K562 (cell line): ENCODE measurements around the gene HRAS. TPM values are rescaled to one million over a fixed set of nuclear protein-coding genes. Genes with fewer than 3 reads are reported as not detected.
A peak's percentile ranks its signal among the peaks of the same experiment; 100 is the strongest.

Experiments
- BCOR ChIP-seq: fragments of 450-650 bp; IDR thresholded peaks from 2 replicates; pipeline ENCODE4 v1.6.1; 2016
- DMBX1 ChIP-seq: fragments of 250-450 bp; sonication (Bioruptor Pico); IDR thresholded peaks from 2 replicates; pipeline ENCODE4 v1.8.0; 2022; ENCODE audit warnings: inconsistent platforms, mild to moderate bottlenecking, moderate library complexity, borderline replicate concordance
- FOXP1 ChIP-seq: sonication (generic); formaldehyde crosslinking; IDR thresholded peaks from 2 replicates; pipeline ENCODE4 v1.8.0; 2022; ENCODE audit warnings: mild to moderate bottlenecking, missing genetic modification reagents
- HDAC8 ChIP-seq: fragments of 450-650 bp; IDR thresholded peaks from 2 replicates; pipeline ENCODE4 v1.6.1; 2016; ENCODE audit warnings: mild to moderate bottlenecking, missing genetic modification characterization, moderate library complexity, missing compliant biosample characterization
- HNRNPLL ChIP-seq: fragments of 200-400 bp; formaldehyde crosslinking; IDR thresholded peaks from 2 replicates; pipeline ENCODE4 v1.6.1; 2017; ENCODE audit warnings: low read length, low read depth, mild to moderate bottlenecking; ENCODE audit not compliant: poor library complexity, severe bottlenecking
- L3MBTL2 ChIP-seq: fragments of 450-650 bp; IDR thresholded peaks from 2 replicates; pipeline ENCODE4 v1.6.1; 2016; ENCODE audit warnings: mild to moderate bottlenecking, moderate library complexity
- MTA3 ChIP-seq: fragments of 450-650 bp; formaldehyde crosslinking; IDR thresholded peaks from 2 replicates; pipeline ENCODE4 v1.6.1; 2017; ENCODE audit warnings: mild to moderate bottlenecking, borderline replicate concordance
- MTF1 ChIP-seq: fragments of 250-450 bp; sonication (Bioruptor Pico); IDR thresholded peaks from 2 replicates; pipeline ENCODE4 v1.9.0; 2021; ENCODE audit warnings: moderate library complexity, mild to moderate bottlenecking, inconsistent platforms, borderline replicate concordance
- POLR2AphosphoS2 ChIP-seq: IDR thresholded peaks from 2 replicates; pipeline ENCODE4 v1.6.1; 2012; ENCODE audit warnings: low read length, improper control_type of control experiment
- SRSF3 ChIP-seq: fragments of 200-400 bp; formaldehyde crosslinking; IDR thresholded peaks from 2 replicates; pipeline ENCODE4 v1.6.1; 2016; ENCODE audit warnings: mild to moderate bottlenecking, low read length, moderate library complexity; ENCODE audit not compliant: insufficient read depth
- STAT5A ChIP-seq: IDR thresholded peaks from 2 replicates; pipeline ENCODE4 v1.6.1; 2012; ENCODE audit warnings: low read length, inconsistent platforms, borderline replicate concordance
- U2AF2 ChIP-seq: fragments of 200-400 bp; formaldehyde crosslinking; optimal IDR thresholded peaks from 2 replicates; pipeline ENCODE3; 2017; ENCODE audit warnings: low read depth, mild to moderate bottlenecking, low read length
- ZNF212 ChIP-seq: fragments of 450-650 bp; formaldehyde crosslinking; IDR thresholded peaks from 2 replicates; pipeline ENCODE4 v1.4.0; 2020; ENCODE audit warnings: mild to moderate bottlenecking
- ZNF431 ChIP-seq: sonication (generic); formaldehyde crosslinking; IDR thresholded peaks from 2 replicates; pipeline ENCODE4 v1.8.0; 2022; ENCODE audit warnings: mild to moderate bottlenecking, missing genetic modification reagents
- polyA plus RNA-seq, 8 experiments: library from polyadenylated mRNA; depleted of rRNA in 4 of 8; stranded (reverse) in 5 of 8; unstranded in 3 of 8; fragments of >200 nt; fragmentation: Nextera tagmentation in 2 of 8; fragmentation: Illumina TruSeq in 1 of 8; extraction: Ambion mirVana in 2 of 8; extraction: Trizol in 1 of 8; gene quantifications; 2 replicates each; pipeline versions ENCODE4 v1.2.1 to v1.2.3, GENCODE V29; 2011 to 2014; ENCODE audit warnings: inconsistent platforms in 1 of 8, missing spikeins in 1 of 8
- total RNA-seq, 7 experiments: library from RNA; depleted of rRNA in 6 of 7; stranded (reverse); fragments of >200 nt in 6 of 7; fragmentation: Illumina TruSeq in 2 of 7; extraction: Trizol in 2 of 7; gene quantifications; 2 replicates each; pipeline versions ENCODE4 v1.2.1 to v1.2.3, GENCODE V29; 2011 to 2021; ENCODE audit warnings: low replicate concordance in 1 of 7
- TF ChIP-seq, protein P1 (sequence below): sonication (generic); formaldehyde crosslinking; IDR thresholded peaks from 2 replicates; pipeline ENCODE4 v1.9.0; 2022; ENCODE audit warnings: mild to moderate bottlenecking, missing genetic modification reagents
- TF ChIP-seq, protein P2 (sequence below), 2 experiments: IDR thresholded peaks; 2 replicates each; pipeline ENCODE4 v1.6.1; 2012; ENCODE audit warnings: improper control_type of control experiment in 2 of 2, low read depth in 2 of 2, low read length in 2 of 2, borderline replicate concordance in 1 of 2
- TF ChIP-seq, protein P3 (sequence below): fragments of 250-450 bp; sonication (Bioruptor Pico); IDR thresholded peaks from 2 replicates; pipeline ENCODE4 v1.8.0; 2022; ENCODE audit warnings: inconsistent platforms
- TF ChIP-seq, protein P4 (sequence below): sonication (generic); formaldehyde crosslinking; IDR thresholded peaks from 2 replicates; pipeline ENCODE4 v1.8.1; 2022; ENCODE audit warnings: missing genetic modification reagents
- TF ChIP-seq, protein P5 (sequence below): fragments of 450-650 bp; IDR thresholded peaks from one replicate; pipeline ENCODE4 v1.6.1; 2018; ENCODE audit warnings: mild to moderate bottlenecking, moderate library complexity; ENCODE audit not compliant: partially characterized antibody
- TF ChIP-seq, protein P6 (sequence below): sonication (generic); formaldehyde crosslinking; IDR thresholded peaks from 2 replicates; pipeline ENCODE4 v1.8.0; 2022; ENCODE audit warnings: mild to moderate bottlenecking, missing genetic modification reagents

The HRAS gene
- total and polyA plus RNA-seq, 9 of the 15 experiments (the other 6 are each of a cell fraction or from before 2014, with no cell fraction given), result 2.8 to 73.5 (median 29.6) TPM

DNA sequence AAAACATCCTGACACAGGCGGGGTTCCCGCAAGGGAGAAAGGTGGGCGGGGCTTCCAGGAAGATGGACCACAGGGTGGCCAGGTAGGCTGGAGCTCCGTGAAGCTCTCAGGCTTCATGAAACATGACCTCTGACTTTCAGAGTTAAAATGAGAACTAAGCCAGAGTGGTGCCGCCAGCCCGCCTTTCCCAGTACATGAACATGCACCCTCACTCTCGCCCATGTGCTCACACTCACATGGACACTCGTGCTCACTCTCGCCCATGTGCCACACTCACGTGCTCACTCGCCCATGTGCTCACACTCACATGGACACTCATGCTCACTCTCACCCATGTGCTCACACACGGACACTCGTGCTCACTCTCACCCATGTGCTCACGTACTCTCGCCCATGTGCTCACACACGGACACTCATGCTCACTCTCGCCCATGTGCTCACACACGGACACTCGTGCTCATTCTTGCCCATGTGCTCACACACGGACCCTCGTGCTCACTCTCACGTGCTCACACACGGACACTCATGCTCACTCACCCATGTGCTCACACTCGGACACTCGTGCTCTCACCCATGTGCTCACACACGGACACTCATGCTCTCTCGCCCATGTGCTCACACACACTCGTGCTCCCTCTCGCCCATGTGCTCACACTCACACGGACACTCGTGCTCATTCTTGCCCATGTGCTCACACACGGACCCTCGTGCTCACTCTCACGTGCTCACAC lies 38.4 kb downstream of the HRAS start (continued):
- TF ChIP-seq MTA3 (no peak), ZNF431 (CRISPR knock-in tag) (peak; percentile 32; the same call in 1 of the 2 replicates), FOXP1 (peak; percentile 21; the same call in 1 of the 2 replicates), SRSF3 (no peak), U2AF2 (no peak), L3MBTL2 (peak; percentile 20; the same call in 1 of the 2 replicates), POLR2AphosphoS2 (no peak), DMBX1 (CRISPR knock-in tag) (no peak), MTF1 (CRISPR knock-in tag) (no peak), HNRNPLL (peak; percentile 53), BCOR (no peak), HDAC8 (tag) (no peak), ZNF212 (no peak), STAT5A (peak; percentile 29; the same call in 1 of the 2 replicates)
- TF ChIP-seq, protein P1, sequence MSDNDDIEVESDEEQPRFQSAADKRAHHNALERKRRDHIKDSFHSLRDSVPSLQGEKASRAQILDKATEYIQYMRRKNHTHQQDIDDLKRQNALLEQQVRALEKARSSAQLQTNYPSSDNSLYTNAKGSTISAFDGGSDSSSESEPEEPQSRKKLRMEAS (CRISPR knock-in tag), result peak; percentile 94
- TF ChIP-seq, protein P2, sequence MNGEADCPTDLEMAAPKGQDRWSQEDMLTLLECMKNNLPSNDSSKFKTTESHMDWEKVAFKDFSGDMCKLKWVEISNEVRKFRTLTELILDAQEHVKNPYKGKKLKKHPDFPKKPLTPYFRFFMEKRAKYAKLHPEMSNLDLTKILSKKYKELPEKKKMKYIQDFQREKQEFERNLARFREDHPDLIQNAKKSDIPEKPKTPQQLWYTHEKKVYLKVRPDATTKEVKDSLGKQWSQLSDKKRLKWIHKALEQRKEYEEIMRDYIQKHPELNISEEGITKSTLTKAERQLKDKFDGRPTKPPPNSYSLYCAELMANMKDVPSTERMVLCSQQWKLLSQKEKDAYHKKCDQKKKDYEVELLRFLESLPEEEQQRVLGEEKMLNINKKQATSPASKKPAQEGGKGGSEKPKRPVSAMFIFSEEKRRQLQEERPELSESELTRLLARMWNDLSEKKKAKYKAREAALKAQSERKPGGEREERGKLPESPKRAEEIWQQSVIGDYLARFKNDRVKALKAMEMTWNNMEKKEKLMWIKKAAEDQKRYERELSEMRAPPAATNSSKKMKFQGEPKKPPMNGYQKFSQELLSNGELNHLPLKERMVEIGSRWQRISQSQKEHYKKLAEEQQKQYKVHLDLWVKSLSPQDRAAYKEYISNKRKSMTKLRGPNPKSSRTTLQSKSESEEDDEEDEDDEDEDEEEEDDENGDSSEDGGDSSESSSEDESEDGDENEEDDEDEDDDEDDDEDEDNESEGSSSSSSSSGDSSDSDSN (IDR thresholded peaks at IDR 0.05; ENCODE audit: borderline replicate concordance in 1 of 2, low read depth in 2 of 2, low read length in 2 of 2), result no peak
- TF ChIP-seq, protein P3, sequence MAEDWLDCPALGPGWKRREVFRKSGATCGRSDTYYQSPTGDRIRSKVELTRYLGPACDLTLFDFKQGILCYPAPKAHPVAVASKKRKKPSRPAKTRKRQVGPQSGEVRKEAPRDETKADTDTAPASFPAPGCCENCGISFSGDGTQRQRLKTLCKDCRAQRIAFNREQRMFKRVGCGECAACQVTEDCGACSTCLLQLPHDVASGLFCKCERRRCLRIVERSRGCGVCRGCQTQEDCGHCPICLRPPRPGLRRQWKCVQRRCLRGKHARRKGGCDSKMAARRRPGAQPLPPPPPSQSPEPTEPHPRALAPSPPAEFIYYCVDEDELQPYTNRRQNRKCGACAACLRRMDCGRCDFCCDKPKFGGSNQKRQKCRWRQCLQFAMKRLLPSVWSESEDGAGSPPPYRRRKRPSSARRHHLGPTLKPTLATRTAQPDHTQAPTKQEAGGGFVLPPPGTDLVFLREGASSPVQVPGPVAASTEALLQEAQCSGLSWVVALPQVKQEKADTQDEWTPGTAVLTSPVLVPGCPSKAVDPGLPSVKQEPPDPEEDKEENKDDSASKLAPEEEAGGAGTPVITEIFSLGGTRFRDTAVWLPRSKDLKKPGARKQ (CRISPR knock-in tag), result no peak
- TF ChIP-seq, protein P4, sequence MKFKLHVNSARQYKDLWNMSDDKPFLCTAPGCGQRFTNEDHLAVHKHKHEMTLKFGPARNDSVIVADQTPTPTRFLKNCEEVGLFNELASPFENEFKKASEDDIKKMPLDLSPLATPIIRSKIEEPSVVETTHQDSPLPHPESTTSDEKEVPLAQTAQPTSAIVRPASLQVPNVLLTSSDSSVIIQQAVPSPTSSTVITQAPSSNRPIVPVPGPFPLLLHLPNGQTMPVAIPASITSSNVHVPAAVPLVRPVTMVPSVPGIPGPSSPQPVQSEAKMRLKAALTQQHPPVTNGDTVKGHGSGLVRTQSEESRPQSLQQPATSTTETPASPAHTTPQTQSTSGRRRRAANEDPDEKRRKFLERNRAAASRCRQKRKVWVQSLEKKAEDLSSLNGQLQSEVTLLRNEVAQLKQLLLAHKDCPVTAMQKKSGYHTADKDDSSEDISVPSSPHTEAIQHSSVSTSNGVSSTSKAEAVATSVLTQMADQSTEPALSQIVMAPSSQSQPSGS, result no peak
- TF ChIP-seq, protein P5, sequence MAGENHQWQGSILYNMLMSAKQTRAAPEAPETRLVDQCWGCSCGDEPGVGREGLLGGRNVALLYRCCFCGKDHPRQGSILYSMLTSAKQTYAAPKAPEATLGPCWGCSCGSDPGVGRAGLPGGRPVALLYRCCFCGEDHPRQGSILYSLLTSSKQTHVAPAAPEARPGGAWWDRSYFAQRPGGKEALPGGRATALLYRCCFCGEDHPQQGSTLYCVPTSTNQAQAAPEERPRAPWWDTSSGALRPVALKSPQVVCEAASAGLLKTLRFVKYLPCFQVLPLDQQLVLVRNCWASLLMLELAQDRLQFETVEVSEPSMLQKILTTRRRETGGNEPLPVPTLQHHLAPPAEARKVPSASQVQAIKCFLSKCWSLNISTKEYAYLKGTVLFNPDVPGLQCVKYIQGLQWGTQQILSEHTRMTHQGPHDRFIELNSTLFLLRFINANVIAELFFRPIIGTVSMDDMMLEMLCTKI, result no peak
- TF ChIP-seq, protein P6, sequence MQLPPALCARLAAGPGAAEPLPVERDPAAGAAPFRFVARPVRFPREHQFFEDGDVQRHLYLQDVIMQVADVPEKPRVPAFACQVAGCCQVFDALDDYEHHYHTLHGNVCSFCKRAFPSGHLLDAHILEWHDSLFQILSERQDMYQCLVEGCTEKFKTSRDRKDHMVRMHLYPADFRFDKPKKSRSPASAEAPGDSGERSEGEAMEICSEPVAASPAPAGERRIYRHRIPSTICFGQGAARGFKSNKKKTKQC (CRISPR knock-in tag), result no peak
